Measurements from ENCODE around the gene FAM117B.
"Not testable (repeated sequence)": the region's sequence is repeated elsewhere in the genome, so short reads cannot be mapped to it uniquely, and the experiment has no call there.

FAM117B gene

DNA sequence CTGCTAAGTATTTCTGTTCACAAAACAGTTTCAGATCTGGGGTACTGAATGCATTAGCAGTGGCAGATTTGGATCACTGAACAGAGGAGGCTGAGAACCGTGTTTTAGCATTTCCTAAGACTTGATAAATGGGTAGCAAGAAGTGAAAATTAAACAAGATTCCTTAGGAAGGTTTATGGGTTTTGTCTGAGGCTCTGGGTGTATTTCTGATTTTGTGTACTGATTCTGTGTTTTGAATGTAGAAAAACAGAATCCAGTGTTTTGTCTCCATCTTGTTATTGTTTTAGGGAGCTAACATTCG is 1.4 kb downstream of the FAM117B start:
- DNase-seq (ENCODE audit: low read depth in 3 of 3, low spot score in 1 of 3) = no peak

DNA sequence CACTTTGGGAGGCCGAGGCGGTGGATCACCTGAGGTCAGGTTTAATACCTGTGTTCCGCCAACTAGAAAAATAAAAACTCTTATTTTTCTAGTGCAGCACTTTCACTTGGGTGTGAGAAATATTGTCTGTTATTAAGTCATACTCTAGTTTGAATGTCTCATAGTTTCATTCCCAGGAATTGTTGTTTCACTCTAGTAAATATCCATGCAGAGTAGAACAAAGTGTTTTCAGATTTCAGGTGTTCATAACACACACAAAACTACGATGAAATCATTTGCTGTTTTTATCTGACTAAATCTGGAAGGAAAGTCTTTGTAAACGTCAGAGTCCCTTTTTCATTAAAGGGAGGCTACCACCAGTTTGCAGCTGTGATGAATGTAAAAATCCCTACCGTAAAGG is 4.0 kb downstream of the FAM117B start:
- DNase-seq (ENCODE audit: low read depth in 3 of 3, low spot score in 1 of 3) = no peak

DNA sequence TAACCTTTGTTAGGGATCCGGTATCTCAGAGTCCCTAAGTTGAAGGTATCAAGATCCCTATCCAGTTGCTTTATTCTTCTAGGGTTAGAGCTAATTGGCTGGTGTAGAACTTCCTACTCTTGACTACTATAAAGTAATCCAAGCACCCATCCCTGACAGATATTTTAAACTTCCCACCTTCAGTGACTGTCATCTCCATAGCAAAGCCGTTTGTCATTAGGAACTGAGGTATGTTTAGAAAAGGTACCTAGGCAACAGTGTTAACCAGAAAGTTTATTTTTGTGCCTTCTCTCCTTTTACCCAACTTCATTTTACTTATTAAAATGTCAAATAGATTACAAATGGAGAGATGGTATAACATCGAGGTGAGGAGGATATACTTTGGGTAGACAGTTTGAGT is 4.5 kb downstream of the FAM117B start:
- DNase-seq (ENCODE audit: low read depth in 3 of 3, low spot score in 1 of 3) = no peak

DNA sequence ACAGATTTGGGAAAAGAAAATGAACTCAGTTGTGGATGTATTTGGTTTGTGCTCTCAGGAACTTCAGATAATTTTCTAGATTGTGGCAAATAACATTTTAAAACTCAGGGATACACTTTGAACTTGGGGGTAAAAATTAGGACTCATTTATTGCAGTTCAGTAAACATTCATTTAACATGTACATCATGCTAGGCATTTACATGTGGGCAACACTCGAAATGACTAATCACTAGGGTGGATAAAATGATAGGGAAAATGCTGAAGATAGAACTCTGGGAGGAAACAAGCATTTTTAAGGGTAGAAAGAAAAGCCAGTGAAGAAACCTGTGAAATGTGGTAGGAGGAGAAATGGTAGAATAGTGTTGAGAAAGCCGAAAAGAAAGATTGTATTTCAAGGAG is 7.8 kb downstream of the FAM117B start:
- no peak for DNase-seq (ENCODE audit: low read depth in 3 of 3, low spot score in 1 of 3)

DNA sequence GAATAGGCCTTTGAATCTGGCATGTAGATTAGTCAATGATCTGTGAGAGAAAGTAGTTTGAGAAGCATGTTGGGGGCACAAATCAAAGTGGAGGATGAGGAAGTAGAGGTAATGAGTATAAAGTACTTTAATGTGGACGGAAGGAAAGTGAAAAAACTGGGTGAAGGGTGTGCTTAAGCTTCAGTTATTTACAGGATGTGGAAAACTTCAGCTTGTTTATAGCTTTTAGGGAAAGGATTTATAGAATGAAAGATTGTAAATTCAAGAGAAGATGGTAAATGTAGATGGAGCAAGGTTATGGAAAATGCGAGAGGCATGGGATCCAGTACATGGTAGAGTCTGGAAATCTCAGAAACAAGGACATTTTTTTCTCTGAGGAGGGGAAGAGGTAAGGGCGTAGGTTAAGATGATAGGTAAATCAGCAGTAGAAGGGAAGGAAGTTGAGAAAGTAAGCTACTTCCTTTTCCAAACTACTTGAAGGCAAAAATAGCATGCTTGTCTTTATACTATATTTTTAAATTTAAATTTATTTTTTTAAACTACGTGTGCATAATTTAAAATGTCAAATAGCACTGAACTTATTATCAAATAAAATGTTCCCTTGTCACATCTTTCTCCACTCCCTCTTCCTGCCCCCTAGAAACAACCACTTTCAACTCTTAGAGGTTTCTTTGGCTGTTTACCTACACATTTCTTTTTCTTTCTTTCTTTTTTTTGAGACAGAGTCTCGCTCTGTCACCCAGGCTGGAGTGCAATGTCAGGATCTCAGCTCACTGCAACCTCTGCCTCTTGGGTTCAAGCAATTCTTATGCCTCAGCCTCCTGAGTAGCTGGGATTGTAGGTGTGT is 8.5 kb downstream of the FAM117B start:
- no peak for DNase-seq (ENCODE audit: low read depth in 3 of 3, low spot score in 1 of 3)

DNA sequence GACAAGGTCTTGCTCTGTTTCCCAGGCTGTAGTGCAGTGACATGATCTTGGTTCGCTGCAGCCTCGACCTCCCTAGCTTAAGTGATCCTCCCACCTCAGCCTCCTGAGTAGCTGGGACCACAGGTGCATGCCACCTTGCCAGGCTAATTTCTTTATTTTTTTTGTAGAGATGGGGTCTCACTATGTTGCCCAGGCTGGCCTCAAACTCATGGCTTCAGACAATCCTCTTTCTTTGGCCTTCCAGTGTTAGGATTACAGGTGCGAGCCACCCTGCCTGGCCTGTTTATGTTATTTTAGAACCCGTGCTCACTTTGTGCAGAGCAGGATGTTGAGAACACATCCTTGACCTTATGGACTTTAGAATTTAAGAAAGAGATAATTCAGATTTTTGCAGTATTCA is 17.4 kb downstream of the FAM117B start:
- DNase-seq (ENCODE audit: low read depth in 3 of 3, low spot score in 1 of 3) = no peak

DNA sequence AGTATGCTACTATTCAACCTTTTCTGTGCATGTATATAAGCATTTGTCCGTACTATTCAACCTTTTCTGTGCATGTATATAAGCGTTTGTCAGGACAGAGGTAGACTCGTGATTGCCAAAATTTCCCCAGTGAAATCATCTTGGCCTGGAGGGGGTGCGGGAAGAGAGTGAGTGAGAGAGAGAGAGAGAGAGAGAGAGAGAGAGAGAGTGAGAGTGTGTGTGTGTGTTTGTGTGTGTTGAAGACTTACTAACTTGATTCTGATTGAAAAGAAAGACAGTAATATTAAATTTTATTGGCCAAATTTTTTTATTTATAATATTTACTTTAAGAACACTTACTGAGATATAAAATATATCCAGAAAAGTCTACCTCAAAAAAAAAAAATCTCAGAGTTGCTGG is 19.1 kb downstream of the FAM117B start:
- DNase-seq (ENCODE audit: low read depth in 3 of 3, low spot score in 1 of 3) = no peak

DNA sequence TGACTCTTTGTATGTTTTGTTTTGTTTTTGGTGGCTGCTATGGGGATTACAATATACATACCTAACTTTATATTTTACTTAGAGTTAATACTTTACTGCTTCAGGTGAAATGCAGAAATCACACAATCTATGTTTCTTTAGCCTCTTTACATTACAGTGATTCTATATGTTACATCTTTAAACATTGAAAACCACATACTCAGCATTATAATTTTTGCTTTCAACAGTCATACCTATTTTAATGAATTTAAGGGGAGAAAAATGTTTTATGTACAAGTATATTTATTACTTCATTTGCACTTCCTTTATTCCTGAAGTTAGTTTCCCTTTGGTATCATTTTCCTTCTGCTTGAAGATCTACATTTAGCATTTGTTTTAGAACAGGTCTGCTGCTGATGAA is 23.1 kb downstream of the FAM117B start:
- no peak for DNase-seq (ENCODE audit: low read depth in 3 of 3, low spot score in 1 of 3)

DNA sequence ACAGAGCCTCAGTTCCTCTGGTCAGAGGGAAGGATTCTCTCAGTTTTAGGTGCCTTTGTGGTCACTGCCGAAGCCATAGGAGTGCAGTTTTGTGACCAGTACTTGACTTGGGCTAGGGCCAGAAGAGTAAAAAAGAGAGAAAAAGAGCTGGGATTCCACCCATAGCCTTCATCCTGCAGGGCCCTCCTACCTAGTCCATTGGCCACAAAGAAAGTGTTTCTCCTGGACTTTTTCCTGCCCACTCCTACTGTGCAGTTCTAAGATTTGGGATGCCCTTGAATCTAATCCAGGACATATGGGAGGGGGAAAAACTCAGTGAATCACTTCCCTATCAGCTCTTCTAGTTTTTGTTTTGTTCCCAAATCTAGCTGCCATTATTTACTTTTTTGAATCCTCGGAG is 26.0 kb downstream of the FAM117B start:
- DNase-seq (ENCODE audit: low read depth in 3 of 3, low spot score in 1 of 3) = no peak

DNA sequence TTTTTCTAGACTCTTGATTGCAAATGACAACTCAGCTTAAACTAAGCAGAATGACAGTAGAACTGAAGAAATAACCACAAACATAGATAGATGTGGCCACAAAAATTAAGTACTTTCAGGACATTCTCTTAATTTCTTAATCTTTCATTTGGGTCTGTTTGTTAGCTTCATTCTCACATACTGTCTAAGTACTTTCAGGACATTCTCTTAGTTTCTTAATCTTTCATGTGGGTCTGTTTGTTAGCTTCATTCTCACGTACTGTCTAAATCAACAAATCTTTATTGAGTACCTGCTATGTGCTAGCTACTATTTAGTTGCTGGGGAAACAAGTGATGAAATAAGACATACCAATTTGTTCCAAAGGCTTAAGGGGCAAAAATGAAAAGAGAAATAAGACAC is 35.1 kb downstream of the FAM117B start:
- DNase-seq (ENCODE audit: low read depth in 3 of 3, low spot score in 1 of 3) = no peak

DNA sequence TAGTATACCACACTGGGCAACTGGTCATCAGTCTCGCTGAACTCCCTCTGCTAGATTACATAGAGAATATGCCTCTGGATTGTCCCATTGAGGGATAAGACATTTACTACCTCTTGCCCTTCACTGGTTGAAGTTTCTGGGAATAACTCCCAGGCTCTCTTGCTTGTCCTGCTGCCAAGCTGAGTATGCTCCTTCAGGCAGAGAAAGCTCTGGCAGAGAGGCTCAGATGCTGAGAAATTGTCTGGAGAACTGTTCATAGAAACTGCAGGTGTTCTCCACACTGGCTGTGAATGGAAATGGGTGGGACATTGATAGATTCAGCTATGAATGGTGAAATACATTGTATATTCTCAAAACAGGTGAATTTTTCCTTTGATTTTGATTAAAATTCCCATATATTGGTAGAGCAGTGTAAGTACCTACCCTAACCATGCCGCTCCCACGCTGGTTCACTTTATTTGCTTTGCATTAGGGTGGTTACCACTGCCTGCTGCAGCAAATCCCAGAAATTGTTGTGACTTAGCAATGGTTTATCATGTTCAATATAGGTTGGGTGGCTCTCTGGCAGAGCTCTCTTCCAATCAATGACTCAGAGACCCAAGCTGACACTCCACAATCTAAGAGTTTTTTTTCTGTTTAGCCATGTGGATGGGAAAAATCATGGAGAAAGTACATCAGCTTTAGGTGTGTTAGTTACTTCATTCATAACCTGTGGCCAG is 36.7 kb downstream of the FAM117B start:
- DNase-seq (ENCODE audit: low read depth in 3 of 3, low spot score in 1 of 3) = no peak

DNA sequence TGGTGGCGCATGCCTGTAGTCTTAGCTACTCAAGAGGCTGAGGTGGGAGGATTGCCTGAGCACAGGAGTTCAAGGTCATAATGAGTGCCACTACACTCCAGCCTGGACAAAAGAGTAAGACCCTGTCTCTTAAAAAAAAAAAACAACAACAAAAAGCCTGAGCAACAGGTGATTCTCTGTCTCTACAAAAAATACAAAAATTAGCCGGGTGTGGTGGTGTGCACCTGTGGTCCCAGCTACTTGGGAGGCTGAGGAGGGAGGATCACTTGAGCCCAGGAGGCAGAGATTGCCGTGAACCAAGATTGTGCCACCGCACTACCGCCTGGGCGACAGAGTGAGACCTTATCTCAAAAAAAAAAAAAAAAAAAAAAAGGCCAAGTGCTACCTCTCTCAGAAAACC is 40.3 kb downstream of the FAM117B start:
- DNase-seq (ENCODE audit: low read depth in 3 of 3, low spot score in 1 of 3) = not testable (repeated sequence)

DNA sequence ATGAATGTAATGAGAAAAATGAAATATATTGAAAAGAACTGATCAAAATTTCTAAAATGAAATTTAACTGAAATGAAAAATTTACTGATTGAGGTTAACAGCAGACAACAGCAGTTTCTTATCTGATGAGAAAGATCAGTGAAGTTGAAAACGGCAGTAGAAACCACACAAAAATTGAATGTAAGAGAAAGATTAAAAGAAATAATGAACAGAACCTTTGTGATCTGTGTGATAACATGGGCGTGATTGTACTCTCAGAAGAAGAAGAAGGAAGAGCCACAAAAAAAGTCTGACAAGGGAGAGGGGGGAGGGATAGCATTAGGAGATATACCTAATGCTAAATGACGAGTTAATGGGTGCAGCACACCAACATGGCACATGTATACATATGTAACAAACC is 45.2 kb downstream of the FAM117B start:
- DNase-seq (ENCODE audit: low read depth in 3 of 3, low spot score in 1 of 3) = no peak

DNA sequence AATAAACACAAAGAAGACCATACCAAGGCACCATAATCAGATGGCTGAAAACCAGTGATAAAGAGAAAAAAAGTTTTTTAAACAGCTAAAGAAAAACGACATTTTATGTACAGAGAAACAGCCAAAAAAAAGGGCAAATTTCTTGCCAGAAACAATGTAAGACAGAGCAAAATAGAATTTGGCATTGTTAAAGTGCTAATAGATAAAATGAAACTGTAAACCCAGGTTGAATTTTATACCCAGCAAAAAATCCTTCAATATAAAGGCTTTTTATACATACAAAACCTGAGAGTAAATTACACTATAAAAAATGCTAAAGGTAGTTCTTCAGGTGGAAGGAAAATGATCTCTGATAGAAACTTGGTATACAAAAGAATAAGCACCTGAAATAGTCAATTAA is 45.7 kb downstream of the FAM117B start:
- no peak for DNase-seq (ENCODE audit: low read depth in 3 of 3, low spot score in 1 of 3)

DNA sequence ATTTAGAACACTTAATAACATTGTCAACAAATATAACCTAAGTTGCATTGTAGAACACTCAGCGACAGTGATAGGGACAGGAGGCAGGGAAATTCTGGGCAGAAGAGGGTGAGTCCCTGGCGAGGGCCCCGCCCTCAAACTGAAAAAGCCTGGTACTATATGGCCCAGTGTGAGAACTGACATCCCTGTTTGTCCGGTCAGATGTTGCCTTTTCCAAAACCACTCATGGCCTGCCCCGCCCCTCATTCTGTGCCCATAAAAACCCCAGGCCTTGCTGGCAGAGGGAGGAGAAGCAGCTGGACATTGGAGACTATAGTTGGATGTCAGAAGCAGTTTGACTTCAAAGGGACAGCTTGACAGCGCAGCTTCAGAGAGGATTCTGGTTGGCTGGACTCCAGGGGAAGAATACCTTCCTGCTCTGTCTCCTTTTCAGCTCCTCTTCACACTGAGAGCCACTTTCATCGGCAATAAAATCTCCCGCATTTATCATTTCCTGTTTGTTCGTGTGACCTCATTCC is 47.0 kb downstream of the FAM117B start:
- no peak for DNase-seq (ENCODE audit: low read depth in 3 of 3, low spot score in 1 of 3)

DNA sequence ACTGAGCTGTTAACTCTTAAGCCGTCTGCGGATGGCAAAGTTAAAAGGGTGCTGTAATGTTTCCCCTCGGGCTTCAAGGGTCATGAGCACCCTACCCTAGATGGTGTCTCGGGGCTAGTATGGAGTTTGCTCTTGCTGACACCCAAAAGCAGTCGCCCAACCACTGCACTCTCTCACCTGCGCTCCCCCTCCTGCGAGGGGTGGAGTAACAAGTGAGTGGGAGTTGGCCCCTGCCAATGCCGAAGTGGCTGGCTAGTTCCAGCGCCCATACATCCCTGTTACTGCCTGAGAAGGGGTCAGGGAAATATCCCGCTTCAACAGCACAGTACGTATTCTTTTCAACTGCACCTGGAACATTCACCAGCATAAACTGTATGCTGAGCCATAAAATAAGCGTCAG is 47.5 kb downstream of the FAM117B start:
- no peak for DNase-seq (ENCODE audit: low read depth in 3 of 3, low spot score in 1 of 3)

DNA sequence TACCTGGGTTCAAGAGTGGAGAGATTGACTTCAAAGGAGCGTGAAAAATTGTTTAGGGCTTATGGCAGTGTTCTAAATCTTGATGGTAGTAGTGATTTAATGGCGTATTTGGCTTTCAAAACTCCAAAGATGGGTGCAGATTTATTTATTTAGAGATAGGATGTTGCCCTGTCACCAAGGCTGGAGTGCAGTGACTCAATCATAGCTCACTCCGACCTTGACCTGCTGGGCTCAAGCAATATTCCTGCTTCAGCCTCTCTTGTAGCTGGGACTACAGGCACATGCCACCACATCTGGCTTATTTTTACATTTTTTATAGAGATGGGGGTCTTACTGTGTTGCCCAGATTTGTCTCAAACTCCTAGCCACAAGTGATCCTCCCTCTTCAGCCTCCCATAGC is 52.5 kb downstream of the FAM117B start:
- no peak for DNase-seq (ENCODE audit: low read depth in 3 of 3, low spot score in 1 of 3)

DNA sequence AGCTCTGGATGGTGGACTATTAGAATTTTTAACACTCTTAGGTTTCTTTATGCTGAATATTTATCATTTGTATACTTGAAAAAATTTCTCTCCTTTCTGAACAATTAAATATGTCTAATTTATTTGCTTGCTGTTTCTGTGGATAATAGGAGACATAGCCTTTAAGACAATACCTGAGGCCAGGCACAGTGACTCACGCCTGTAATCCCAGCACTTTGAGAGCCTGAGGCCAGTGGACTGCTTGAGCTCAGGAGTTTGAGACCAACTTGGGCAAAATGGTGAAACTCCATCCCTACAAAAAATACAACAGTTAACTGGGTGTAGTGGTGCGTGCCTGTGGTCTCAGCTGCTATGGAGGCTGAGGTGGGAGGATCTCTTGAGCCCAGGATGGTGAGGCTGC is 54.7 kb downstream of the FAM117B start:
- no peak for DNase-seq (ENCODE audit: low read depth in 3 of 3, low spot score in 1 of 3)

DNA sequence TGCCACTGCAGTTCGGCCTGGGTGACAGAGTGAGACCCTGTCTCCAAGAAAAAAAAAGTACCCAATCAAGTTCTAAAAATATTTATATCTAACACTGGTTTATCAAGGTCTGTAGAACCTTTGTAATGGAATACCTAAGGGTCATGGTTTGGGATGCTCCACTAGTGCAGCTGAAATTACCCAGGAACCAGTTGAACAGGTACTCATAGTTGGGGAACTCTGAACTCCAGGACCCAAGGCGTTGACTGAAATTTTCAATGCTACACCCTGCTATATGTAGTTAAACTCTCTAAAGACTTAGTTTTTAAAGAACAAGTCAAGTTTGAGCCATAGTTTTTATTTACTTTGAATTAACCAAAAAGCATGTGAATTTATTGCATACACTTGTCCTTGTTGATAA is 55.1 kb downstream of the FAM117B start:
- no peak for DNase-seq (ENCODE audit: low read depth in 3 of 3, low spot score in 1 of 3)

DNA sequence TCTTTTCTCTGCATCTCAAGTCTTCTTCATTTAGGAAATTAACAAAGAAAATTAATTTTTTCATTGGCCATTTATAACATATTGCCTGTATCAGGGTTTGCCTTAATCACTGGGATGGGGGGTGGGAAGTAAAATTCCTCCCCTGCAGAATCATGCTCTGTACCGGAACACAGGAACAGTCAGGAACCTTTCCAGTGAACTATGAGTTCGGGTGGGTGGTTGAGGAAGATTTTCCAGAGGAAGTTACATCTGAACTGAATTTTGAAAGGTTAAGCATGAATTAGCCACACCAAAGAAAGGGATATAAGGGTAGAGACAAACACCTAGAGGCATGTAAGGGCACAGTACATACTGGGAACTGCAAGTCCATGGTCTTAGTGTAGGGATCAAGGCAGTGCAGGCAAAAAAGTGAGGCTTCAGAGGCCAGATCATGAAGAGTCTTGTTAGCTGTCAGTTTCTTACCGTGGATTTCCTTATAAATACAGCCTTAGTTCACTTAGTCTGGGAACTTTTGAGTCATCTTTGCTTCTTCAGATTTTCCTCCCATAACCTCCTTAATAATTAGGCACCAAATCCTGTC is 55.6 kb downstream of the FAM117B start:
- DNase-seq (ENCODE audit: low read depth in 3 of 3, low spot score in 1 of 3) = no peak

DNA sequence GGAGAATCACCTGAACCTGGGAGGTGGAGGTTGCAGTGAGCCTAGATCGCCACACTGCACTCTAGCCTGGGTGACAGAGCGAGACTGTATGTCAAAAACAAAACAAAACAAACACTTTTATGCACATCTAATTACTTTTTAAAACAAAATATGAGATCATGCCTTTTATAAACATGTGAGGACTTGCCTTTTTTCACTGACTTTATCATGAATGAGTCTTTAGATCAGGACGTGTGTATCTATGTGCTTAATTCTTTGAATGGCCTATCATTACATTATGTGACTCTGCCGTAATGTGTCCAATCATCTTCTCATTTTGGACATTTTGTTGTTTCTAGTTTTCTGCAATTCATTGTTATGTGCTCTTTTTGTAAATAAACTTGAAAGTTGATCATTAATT is 58.7 kb downstream of the FAM117B start:
- no peak for DNase-seq (ENCODE audit: low read depth in 3 of 3, low spot score in 1 of 3)

DNA sequence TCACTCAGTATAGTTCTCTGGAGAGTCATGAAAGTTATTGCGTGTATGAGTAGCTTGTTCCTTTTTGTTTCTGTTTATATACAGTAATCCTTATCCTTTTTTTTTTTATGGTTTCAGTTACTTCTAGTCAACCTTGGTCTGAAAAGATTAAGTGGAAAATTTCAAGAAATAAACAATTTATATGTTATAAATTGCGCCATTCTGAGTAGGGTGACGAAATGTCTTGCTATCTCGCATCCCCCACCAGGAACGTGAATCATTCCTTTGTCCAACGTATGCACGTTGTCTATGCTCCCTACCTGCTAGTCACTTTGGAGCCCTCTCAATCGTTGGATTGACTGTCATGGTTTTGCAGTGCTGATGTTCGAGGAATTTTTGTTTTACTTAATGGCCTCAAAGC is 60.4 kb downstream of the FAM117B start:
- no peak for DNase-seq (ENCODE audit: low read depth in 3 of 3, low spot score in 1 of 3)
